ENCODE measurements around the gene SEMA5A. TPM values are rescaled to one million over a fixed set of nuclear protein-coding genes. Genes with fewer than 3 reads are reported as not detected.

SEMA5A gene
- total RNA-seq, 1 donor from 2014 or later = 28.6 TPM

GRCh38 chr5:9529041-9529480 lies 16.8 kb downstream of the SEMA5A start:
- DNase-seq (ENCODE audit: missing footprints) (peak; percentile 67), ATAC-seq (peak; percentile 94)
- intact Hi-C loops (cut with DNase I) = no loop called here

- DNase-seq (ENCODE audit: missing footprints) (no peak), ATAC-seq (no peak)
- intact Hi-C loops (cut with DNase I) = no loop called here
Observed at GRCh38 chr5:9524941-9525340, 20.9 kb downstream of the SEMA5A start.

DNA sequence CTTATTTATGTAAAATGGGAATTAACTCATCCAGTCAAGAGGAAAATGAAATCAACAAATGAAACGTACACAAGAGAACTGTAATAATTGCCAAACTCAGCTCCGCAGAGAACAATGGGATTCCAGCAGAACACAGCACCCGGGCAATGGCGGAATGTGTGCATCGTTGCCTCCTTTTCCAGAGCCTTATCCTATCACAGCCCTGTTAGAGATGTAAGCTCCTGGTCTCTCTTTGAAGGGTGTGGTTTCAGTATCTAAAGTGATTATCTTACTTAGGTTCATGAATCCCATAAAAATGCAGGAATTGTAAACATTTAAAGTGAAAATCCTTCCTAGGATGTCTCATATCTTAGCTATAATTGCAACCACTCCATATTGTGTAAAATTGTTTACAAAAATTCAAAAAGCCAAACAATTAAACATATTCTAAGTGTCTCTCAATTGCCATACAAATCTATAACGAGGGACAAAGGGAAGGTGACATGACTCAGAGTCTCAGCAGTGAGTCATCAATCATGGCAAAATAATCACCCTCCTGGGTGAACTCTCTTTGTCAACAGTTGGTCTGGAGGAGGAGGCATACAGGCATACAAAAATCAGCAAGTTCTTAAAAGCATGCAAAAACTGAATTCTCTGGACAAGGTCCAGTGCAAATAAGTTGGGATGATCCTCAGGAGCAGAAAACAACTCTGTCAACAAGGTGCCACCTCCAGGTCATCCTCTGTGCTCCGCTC lies 22.6 kb downstream of the SEMA5A start:
- ATAC-seq (no peak), DNase-seq (ENCODE audit: missing footprints) (no peak)
- intact Hi-C loops (cut with DNase I) = no loop called here

DNA sequence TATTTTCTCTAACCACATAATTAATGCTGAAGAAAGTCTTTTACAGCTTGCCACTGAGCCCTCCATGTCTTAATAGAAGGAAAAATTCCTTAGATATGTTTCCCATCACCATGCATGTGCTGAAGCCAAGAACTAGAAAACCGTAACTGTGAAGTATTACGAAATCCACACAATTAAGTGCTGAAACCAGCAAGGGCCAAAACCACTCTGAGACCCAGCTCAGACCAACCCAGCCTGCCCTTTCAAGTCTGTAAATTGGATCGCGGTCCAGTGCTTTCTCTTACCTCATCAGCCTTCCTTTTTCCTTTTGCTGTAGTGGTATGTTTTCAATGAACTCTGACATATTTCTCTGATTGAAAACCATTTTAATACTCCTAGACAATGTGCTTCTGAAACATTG lies 26.3 kb downstream of the SEMA5A start:
- intact Hi-C loops (cut with DNase I) = no loop called here
- DNase-seq (ENCODE audit: missing footprints) (peak; percentile 61), ATAC-seq (peak; percentile 56)

DNA sequence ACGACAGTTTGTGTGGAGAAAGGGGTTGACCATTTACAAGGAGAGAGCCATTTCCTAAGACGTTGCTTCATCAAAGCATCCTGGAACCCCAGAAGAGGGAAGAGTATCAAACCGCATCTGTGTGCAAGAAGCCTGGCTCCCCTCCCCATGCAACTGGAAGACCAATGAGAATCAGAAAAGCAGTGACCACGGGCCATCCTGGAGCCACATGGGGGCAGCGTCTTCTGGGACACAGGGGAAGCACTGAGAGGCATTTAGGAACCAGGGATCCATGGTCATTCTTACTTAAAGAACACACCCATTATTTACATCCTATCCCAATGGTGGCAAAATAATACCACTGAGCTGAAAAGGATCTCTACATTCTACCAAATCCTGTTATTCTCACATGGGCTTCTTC lies 29.3 kb downstream of the SEMA5A start:
- intact Hi-C loops (cut with DNase I) = no loop called here
- DNase-seq (ENCODE audit: missing footprints) = no peak

GRCh38 chr5:9515436-9515835 lies 30.4 kb downstream of the SEMA5A start:
- intact Hi-C loops (cut with DNase I) = no loop called here
- DNase-seq (ENCODE audit: missing footprints) (no peak), ATAC-seq (peak; percentile 89)

More for the DNA sequence above, 29.3 kb downstream of the SEMA5A start:
- ATAC-seq = no peak

- peak; percentile 75 for ATAC-seq
Observed at GRCh38 chr5:9514968-9515367, 30.9 kb downstream of the SEMA5A start.

DNA sequence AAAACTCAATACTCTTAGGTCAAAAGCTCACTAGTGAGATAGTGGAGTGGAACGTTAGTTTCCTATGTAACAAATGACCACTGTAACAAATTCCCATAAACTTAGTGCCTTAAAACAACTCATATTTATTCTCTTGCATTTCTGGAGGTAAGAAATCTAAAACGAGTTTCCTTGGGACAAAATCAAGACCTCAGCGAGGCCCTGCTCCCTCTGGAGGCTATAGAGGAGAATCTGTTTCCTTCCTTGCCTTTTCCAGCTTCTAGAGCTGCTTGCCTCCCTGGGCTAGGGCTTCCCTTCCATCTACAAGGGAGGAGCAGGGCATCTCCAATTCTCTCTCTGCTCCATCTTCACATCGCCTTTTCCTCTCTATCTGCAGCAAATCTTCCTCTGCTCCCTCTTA lies 32.0 kb downstream of the SEMA5A start:
- ATAC-seq (no peak), DNase-seq (ENCODE audit: missing footprints) (no peak)
- intact Hi-C loops (cut with DNase I) = no loop called here

More at GRCh38 chr5:9514968-9515367, 30.9 kb downstream of the SEMA5A start:
- no peak for DNase-seq (ENCODE audit: missing footprints)
- intact Hi-C loops (cut with DNase I) = no loop called here

DNA sequence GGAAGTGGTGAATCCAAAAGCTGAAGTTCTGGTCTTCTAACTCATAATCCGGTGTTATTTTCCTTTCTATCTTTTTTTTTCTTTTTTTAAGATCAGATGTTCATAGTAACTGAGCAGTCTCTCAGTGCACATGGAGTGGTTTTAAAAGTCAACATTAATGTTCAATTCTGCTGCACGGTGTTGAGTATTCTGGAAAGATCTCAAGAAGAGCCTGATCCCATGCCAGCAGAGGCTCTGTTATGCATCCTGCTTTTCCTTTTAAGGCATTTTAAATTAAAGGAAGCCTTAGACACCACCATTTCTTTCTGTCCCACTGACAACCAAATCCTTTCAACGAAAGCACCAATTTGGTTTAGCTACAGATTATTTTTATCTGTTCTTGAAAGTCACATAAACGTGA lies 33.4 kb downstream of the SEMA5A start:
- intact Hi-C loops (cut with DNase I) = no loop called here
- ATAC-seq (no peak), DNase-seq (ENCODE audit: missing footprints) (no peak)

GRCh38 chr5:9507974-9508373 lies 37.9 kb downstream of the SEMA5A start:
- no peak for ATAC-seq
- intact Hi-C loops (cut with DNase I) = no loop called here
- no peak for DNase-seq (ENCODE audit: missing footprints)

DNA sequence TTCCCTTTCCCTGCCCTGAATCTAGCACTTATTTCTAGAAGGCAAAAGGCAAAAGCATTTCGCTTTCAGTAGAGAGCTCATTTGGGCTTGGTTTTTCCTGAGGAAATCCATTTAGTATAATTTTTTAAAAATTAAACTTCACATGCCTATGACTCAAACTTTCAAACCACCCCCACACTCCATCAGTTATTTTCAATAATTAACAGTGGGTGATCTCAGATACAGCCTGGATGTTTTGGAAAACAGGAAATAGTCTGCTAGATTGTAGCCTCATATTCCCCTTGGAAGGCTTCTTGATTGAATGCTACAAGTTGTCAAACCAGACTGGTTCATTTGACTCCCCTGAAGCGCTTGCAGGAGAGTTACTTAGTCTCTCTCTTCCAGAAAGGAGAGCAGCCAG lies 40.6 kb downstream of the SEMA5A start:
- ATAC-seq (no peak), DNase-seq (ENCODE audit: missing footprints) (no peak)
- intact Hi-C loops (cut with DNase I) = no loop called here

DNA sequence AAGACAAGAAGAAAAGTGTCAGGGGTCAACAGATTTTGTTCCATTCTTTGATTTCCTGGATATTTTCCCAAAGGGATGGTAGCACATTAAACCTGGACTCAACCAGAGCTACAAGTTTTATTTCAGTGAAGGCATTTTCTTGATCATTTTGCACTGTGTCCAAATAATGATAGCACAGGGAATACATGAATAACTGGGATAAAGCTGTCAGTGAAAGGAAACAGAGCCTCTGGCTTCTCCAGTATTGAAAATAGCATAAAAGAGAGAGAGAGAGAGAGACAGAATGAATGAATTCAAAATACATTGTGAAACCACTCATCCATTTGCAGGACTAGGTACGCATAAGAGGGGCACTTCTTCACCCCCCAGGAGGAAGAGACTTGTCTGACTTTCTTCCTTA lies 43.0 kb downstream of the SEMA5A start:
- intact Hi-C loops (cut with DNase I) = no loop called here
- DNase-seq (ENCODE audit: missing footprints) (no peak), ATAC-seq (peak; percentile 54)

DNA sequence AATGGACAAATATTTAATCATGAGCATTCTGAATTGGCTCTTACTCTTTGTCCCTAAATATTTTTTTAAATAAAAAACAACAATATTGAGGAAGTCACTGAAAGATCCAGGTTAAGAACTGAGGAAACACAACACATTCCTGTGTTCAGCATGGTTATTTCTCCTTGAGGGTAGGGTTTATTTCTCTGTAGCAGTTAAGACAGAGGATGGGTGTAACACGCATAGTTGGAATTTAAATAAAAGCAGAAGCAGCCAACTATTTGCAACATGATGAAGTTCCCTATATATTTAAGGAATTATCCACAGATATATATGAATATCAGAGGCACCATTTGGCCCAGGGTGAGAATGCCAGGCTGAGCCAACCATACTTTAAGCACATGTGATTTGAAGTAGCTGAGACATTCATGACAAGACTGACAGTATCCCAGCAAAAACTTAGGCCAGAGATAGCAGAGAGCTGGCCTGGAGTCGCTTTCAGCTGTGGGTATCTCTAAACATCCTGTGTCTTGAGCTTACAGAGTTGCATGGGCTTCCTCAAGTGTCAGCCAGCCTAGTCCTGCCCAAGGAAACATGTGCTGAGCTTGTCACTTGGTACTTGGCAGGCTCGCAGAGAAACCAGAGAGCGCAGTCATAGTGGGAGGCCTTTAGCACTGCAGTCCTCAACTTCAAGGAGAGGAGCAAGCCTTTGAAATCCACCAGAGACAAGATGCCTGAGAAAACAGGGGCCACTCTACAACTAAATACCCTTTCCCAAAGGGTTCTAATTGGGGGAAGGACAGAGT lies 43.6 kb downstream of the SEMA5A start:
- ATAC-seq (peak; percentile 82), DNase-seq (ENCODE audit: missing footprints) (no peak)
- intact Hi-C loops (cut with DNase I) = no loop called here

GRCh38 chr5:9500625-9501024 lies 45.2 kb downstream of the SEMA5A start:
- no peak for ATAC-seq

GRCh38 chr5:9500193-9500592 lies 45.7 kb downstream of the SEMA5A start:
- ATAC-seq (no peak), DNase-seq (ENCODE audit: missing footprints) (no peak)
- intact Hi-C loops (cut with DNase I) = no loop called here

More at GRCh38 chr5:9500625-9501024, 45.2 kb downstream of the SEMA5A start:
- intact Hi-C loops (cut with DNase I) = no loop called here
- no peak for DNase-seq (ENCODE audit: missing footprints)

- intact Hi-C loops (cut with DNase I) = loop anchor here (5.0 kb wide), 1 partner anchor 137 kb away; no protein-coding TSS in a partner anchor
- no peak for DNase-seq (ENCODE audit: missing footprints)
Observed at GRCh38 chr5:9499498-9499876, 46.4 kb downstream of the SEMA5A start.

DNA sequence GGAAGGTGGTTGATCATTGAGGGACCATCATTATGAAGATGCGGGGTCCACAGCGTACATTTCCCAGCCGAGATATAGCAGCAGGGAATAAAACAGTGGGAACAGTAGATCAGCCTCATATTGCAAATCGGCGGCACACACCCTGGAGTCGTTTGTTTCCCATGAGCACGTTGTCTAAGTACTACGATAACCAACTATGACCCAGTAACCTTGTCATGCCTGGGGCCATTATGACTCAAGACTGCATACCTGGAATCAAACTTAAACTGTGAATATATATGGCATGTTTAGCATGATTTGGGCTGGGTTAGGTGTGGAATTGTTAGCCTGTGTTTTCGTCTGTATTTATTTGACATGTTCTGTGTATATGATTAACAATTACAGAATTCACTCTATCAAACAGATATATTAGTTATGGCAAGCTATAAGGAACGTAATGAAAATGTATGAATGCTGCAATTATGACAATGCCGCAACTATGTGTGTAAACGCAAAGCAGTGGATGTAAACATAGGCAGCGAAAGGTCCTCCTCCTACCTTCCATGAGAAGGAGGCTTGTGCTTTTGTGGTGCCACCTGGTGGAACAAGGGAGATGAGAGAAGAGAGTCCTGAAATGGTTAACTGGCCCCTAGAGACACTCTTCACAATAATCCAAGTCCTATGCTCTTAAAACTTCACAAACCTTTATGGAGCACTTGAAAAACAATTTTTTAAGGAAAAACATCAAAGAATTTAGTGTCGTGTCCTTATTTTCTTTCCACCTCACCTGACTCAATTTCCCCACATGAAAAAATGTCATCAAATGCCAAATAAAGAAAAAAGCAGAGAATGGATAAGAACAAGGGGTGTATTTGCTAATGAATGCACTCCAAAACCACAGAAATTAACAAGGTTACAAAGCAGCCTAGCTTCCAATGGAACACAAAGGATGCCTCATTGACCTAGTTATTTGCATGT lies 47.1 kb downstream of the SEMA5A start:
- intact Hi-C loops (cut with DNase I) = loop anchor here (5.0 kb wide), 1 partner anchor 137 kb away; no protein-coding TSS in a partner anchor
- DNase-seq (ENCODE audit: missing footprints) (no peak), ATAC-seq (no peak)

More at GRCh38 chr5:9499498-9499876, 46.4 kb downstream of the SEMA5A start:
- no peak for ATAC-seq

GRCh38 chr5:9497347-9497746 lies 48.5 kb downstream of the SEMA5A start:
- DNase-seq (ENCODE audit: missing footprints) (no peak), ATAC-seq (peak; percentile 45)
- intact Hi-C loops (cut with DNase I) = loop anchor here (5.0 kb wide), 1 partner anchor 135 kb away; no protein-coding TSS in a partner anchor

DNA sequence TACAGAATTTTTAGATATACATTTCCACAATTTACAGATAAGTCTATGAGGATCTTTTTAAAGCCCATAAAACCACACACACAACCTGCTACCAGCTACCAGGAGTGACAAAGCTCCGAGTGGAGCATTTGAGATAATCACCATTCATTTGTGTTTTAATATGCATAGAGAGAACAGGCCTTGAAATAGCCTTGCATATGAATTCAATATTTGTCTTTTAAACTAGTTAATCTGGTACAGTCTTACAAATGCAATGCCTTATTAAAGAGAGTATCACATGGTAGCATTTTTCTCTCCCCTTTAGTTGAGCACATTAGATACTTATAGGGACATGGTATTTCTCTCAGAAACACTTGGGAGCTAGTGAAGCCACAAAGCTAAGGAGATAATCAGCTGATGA lies 49.1 kb downstream of the SEMA5A start:
- intact Hi-C loops (cut with DNase I) = loop anchor here (5.0 kb wide), 1 partner anchor 134 kb away; no protein-coding TSS in a partner anchor
- DNase-seq (ENCODE audit: missing footprints) = no peak
- ATAC-seq = no peak

Data from Right ventricle myocardium inferior (tissue), 1 donor.